Stimulated activated CD4-positive, alpha-beta T cell treated with anti-CD3 and anti-CD28 coated beads, Interleukin-2, amount 100 ng/mL, for 24 hours (primary cell): ENCODE measurements around the gene CAMK2A.

Experiments used
- DNase-seq, 2 donors: peaks; one replicate each; pipeline ENCODE4 v3.0.0-alpha.2; 2020

CAMK2A gene

GRCh38 chr5:150315245-150315644, 25.7 kb upstream of the CAMK2A start:
- no peak for DNase-seq

GRCh38 chr5:150313921-150314716, 24.5 kb upstream of the CAMK2A start:
- DNase-seq, result no peak

- no peak for DNase-seq
These were observed 23.9 kb upstream of the CAMK2A start for GRCh38 chr5:150313501-150313900.

- no peak for DNase-seq
These were observed 22.9 kb upstream of the CAMK2A start for GRCh38 chr5:150312518-150312917.

GRCh38 chr5:150311015-150311692, 21.6 kb upstream of the CAMK2A start:
- no peak for DNase-seq

GRCh38 chr5:150310246-150310645, 20.7 kb upstream of the CAMK2A start:
- no peak for DNase-seq

GRCh38 chr5:150309886-150310239, 20.3 kb upstream of the CAMK2A start:
- no peak for DNase-seq

- DNase-seq, result no peak
These were observed 19.7 kb upstream of the CAMK2A start for GRCh38 chr5:150309101-150309885.

- no peak for DNase-seq
These were observed 18.2 kb upstream of the CAMK2A start for GRCh38 chr5:150307617-150308426.

- no peak for DNase-seq
These were observed 17.2 kb upstream of the CAMK2A start for GRCh38 chr5:150306775-150307174.

- DNase-seq, result no peak
These were observed 16.0 kb upstream of the CAMK2A start for GRCh38 chr5:150305557-150305956.

- DNase-seq, result no peak
These were observed 15.5 kb upstream of the CAMK2A start for GRCh38 chr5:150305095-150305494.

GRCh38 chr5:150304481-150305081, 15.0 kb upstream of the CAMK2A start:
- no peak for DNase-seq

- no peak for DNase-seq
These were observed 14.2 kb upstream of the CAMK2A start for GRCh38 chr5:150303660-150304386.

- no peak for DNase-seq
These were observed 13.6 kb upstream of the CAMK2A start for GRCh38 chr5:150303070-150303615.

- DNase-seq, result no peak
These were observed 12.9 kb upstream of the CAMK2A start, which contains the start of gene ARSI for GRCh38 chr5:150302301-150303069. TSS of gene ARSI (minus strand) at chr5:150302905. CDS start at chr5:150302373, 532 bp downstream.

GRCh38 chr5:150301901-150302300, 12.3 kb upstream of the CAMK2A start:
- DNase-seq, result no peak

- no peak for DNase-seq
These were observed 11.6 kb upstream of the CAMK2A start for GRCh38 chr5:150301170-150301505.

- no peak for DNase-seq
These were observed 11.1 kb upstream of the CAMK2A start for GRCh38 chr5:150300496-150301169.
